ENCODE results near the gene APOBEC3B.

GRCh38 chr22:38944653-38945052, 37.5 kb upstream of the APOBEC3B start:
- no peak for TF ChIP-seq CTCF (IDR thresholded peaks at IDR 0.05)
- no peak for TF ChIP-seq POLR2A (IDR thresholded peaks at IDR 0.05)

All from uterus (tissue), 2 donors.